MM.1S (cell line): Measurements from ENCODE around the gene PTPRG.

Experiments
- DNase-seq: peaks from one replicate; pipeline ENCODE4 v3.0.0-alpha.2; 2015
- H2AFZ ChIP-seq: fragments of 300-600 bp; sonication (generic); 2 replicates; pipeline ENCODE4 v1.6.0; 2016; ENCODE audit warnings: antibody characterized with exemption, low read length
- H3F3A ChIP-seq: fragments of 300-600 bp; sonication (generic); 2 replicates; pipeline ENCODE4 v1.6.1; 2016; ENCODE audit warnings: mild to moderate bottlenecking, antibody characterized with exemption, low read length, moderate library complexity, mixed read lengths; ENCODE audit not compliant: insufficient read depth
- H3K27ac ChIP-seq: fragments of 300-600 bp; sonication (generic); 2 replicates; pipeline ENCODE4 v1.5.1; 2016; ENCODE audit warnings: mild to moderate bottlenecking, low read length
- H3K27me3 ChIP-seq: fragments of 300-600 bp; sonication (generic); replicated peaks from 2 replicates; pipeline ENCODE4 v1.6.0; 2016; ENCODE audit warnings: low read length; ENCODE audit not compliant: insufficient read depth
- H3K36me3 ChIP-seq: fragments of 300-600 bp; sonication (generic); replicated peaks from 2 replicates; pipeline ENCODE4 v1.6.1; 2016; ENCODE audit warnings: mild to moderate bottlenecking, low read length, mixed read lengths; ENCODE audit not compliant: insufficient read depth
- H3K4me1 ChIP-seq: fragments of 300-600 bp; sonication (generic); 2 replicates; pipeline ENCODE4 v1.6.1; 2016; ENCODE audit warnings: low read length, mixed read lengths
- H3K4me2 ChIP-seq: fragments of 300-600 bp; sonication (generic); 2 replicates; pipeline ENCODE4 v1.6.0; 2016; ENCODE audit warnings: low read depth, low read length
- H3K4me3 ChIP-seq: fragments of 300-600 bp; sonication (generic); 2 replicates; pipeline ENCODE4 v1.5.1; 2016; ENCODE audit warnings: low read length, mixed read lengths
- H3K79me2 ChIP-seq: fragments of 300-600 bp; sonication (generic); 2 replicates; pipeline ENCODE4 v1.6.1; 2016; ENCODE audit warnings: mixed run types, low read length, mixed read lengths
- H3K9ac ChIP-seq: fragments of 300-600 bp; sonication (generic); 2 replicates; pipeline ENCODE4 v1.6.1; 2016; ENCODE audit warnings: low read length, mixed read lengths
- H3K9me2 ChIP-seq: fragments of 300-600 bp; sonication (generic); replicated peaks from 2 replicates; pipeline ENCODE4 v1.6.1; 2016; ENCODE audit warnings: mild to moderate bottlenecking, low read length, mixed read lengths; ENCODE audit not compliant: insufficient read depth
- H3K9me3 ChIP-seq: fragments of 300-600 bp; sonication (generic); replicated peaks from 2 replicates; pipeline ENCODE4 v1.6.1; 2016; ENCODE audit warnings: mild to moderate bottlenecking, low read length, mixed read lengths; ENCODE audit not compliant: insufficient read depth
- H4K20me1 ChIP-seq: fragments of 300-600 bp; sonication (generic); 2 replicates; pipeline ENCODE4 v1.6.1; 2016; ENCODE audit warnings: mild to moderate bottlenecking, low read length, moderate library complexity, mixed read lengths; ENCODE audit not compliant: insufficient read depth
- CTCF ChIP-seq: fragments of 300-600 bp; sonication (generic); IDR thresholded peaks from 2 replicates; pipeline ENCODE4 v1.5.1; 2016; ENCODE audit warnings: antibody characterized with exemption, low read length, mixed read lengths
- EZH2 ChIP-seq: fragments of 300-600 bp; sonication (generic); optimal IDR thresholded peaks from 2 replicates; pipeline ENCODE3; 2017; ENCODE audit warnings: low read depth, mild to moderate bottlenecking, antibody characterized with exemption, low read length, mixed read lengths
- EZH2phosphoT487 ChIP-seq: fragments of 300-600 bp; sonication (generic); IDR thresholded peaks from 2 replicates; pipeline ENCODE4 v1.6.1; 2018; ENCODE audit warnings: antibody characterized with exemption, low read length

The PTPRG gene

GRCh38 chr3:61940236-61940635, 378.9 kb downstream of the PTPRG start:
- no peaks in the 10 kb centered on the region for H3K4me1 ChIP-seq
- no peaks in the 10 kb centered on the region; the same call in 1 of the 2 replicates for H3F3A ChIP-seq
- TF ChIP-seq EZH2phosphoT487 = no peak
- H4K20me1 ChIP-seq = no peaks in the 10 kb centered on the region
- H2AFZ ChIP-seq = no peak overlapping the region
- H3K9ac ChIP-seq = no peak overlapping the region
- H3K36me3 ChIP-seq = no peaks in the 10 kb centered on the region
- DNase-seq = no peak
- no peaks in the 10 kb centered on the region for H3K79me2 ChIP-seq
- no peaks in the 10 kb centered on the region for H3K9me3 ChIP-seq
- no peak overlapping the region for H3K27ac ChIP-seq
- H3K27me3 ChIP-seq = no peaks in the 10 kb centered on the region
- H3K9me2 ChIP-seq = no peaks in the 10 kb centered on the region
- no peak overlapping the region for H3K4me3 ChIP-seq
- no peak overlapping the region for H3K4me2 ChIP-seq

- no peak overlapping the region for H3K27ac ChIP-seq
- no peaks in the 10 kb centered on the region for H3K79me2 ChIP-seq
- H3K27me3 ChIP-seq = no peaks in the 10 kb centered on the region
- no peaks in the 10 kb centered on the region for H3F3A ChIP-seq
- H2AFZ ChIP-seq = no peak overlapping the region
- H3K4me2 ChIP-seq = no peak overlapping the region
- no peak overlapping the region for H3K9ac ChIP-seq
- TF ChIP-seq EZH2phosphoT487 (no peak), CTCF (no peak), EZH2 (no peak)
- no peaks in the 10 kb centered on the region for H3K36me3 ChIP-seq
- H3K4me1 ChIP-seq = no peaks in the 10 kb centered on the region
- no peaks in the 10 kb centered on the region for H3K9me2 ChIP-seq
- H3K4me3 ChIP-seq = no peak overlapping the region
- DNase-seq = no peak
- H3K9me3 ChIP-seq = no peaks in the 10 kb centered on the region
- no peaks in the 10 kb centered on the region for H4K20me1 ChIP-seq
Measured at GRCh38 chr3:61943975-61944374, 382.6 kb downstream of the PTPRG start.

GRCh38 chr3:61944726-61945125, 383.4 kb downstream of the PTPRG start:
- Histone ChIP-seq H3K27ac (no peak overlapping the region), H3K9me3 (no peaks in the 10 kb centered on the region), H2AFZ (no peak overlapping the region), H3K36me3 (no peaks in the 10 kb centered on the region), H3K79me2 (no peaks in the 10 kb centered on the region), H3K9me2 (no peaks in the 10 kb centered on the region), H3K4me3 (no peak overlapping the region), H3K27me3 (no peaks in the 10 kb centered on the region), H3K4me2 (no peak overlapping the region), H4K20me1 (no peaks in the 10 kb centered on the region), H3K4me1 (no peaks in the 10 kb centered on the region), H3F3A (no peaks in the 10 kb centered on the region), H3K9ac (no peak overlapping the region)
- no peak for DNase-seq
- TF ChIP-seq EZH2 = no peak
- TF ChIP-seq CTCF = no peak
- TF ChIP-seq EZH2phosphoT487 = no peak

- no peaks in the 10 kb centered on the region for H4K20me1 ChIP-seq
- no peaks in the 10 kb centered on the region for H3K27me3 ChIP-seq
- no peak overlapping the region for H3K9ac ChIP-seq
- H3K9me3 ChIP-seq = no peaks in the 10 kb centered on the region
- H3K4me2 ChIP-seq = no peak overlapping the region
- no peaks in the 10 kb centered on the region for H3K79me2 ChIP-seq
- no peak overlapping the region for H2AFZ ChIP-seq
- H3K4me3 ChIP-seq = no peak overlapping the region
- no peaks in the 10 kb centered on the region for H3K36me3 ChIP-seq
- no peaks in the 10 kb centered on the region for H3K9me2 ChIP-seq
- no peak for DNase-seq
- TF ChIP-seq EZH2 = no peak
- no peak for TF ChIP-seq CTCF
- no peak for TF ChIP-seq EZH2phosphoT487
- no peaks in the 10 kb centered on the region for H3K4me1 ChIP-seq
- no peaks in the 10 kb centered on the region for H3F3A ChIP-seq
- H3K27ac ChIP-seq = no peak overlapping the region
Measured at GRCh38 chr3:61945657-61946056, 384.3 kb downstream of the PTPRG start.
